HG03432 (cell line): Measurements from ENCODE around the gene SEMA3E.
"Not testable (repeated sequence)": the region's sequence is repeated elsewhere in the genome, so short reads cannot be mapped to it uniquely, and the experiment has no call there.

Experiments
- ATAC-seq: cut with Tn5 transposase; IDR thresholded peaks from one replicate; pipeline ENCODE4 v1.9.1; 2021; ENCODE audit warnings: mild to moderate bottlenecking, moderate library complexity; ENCODE audit not compliant: unreplicated experiment

Gene SEMA3E

GRCh38 chr7:83648464-83649241 is at the start of gene SEMA3E:
Gene SEMA3E (minus strand): TSS chr7:83649139.
- ATAC-seq = no peak

- ATAC-seq = no peak
Measured at GRCh38 chr7:83697804-83698530, 49.0 kb upstream of the SEMA3E start.

DNA sequence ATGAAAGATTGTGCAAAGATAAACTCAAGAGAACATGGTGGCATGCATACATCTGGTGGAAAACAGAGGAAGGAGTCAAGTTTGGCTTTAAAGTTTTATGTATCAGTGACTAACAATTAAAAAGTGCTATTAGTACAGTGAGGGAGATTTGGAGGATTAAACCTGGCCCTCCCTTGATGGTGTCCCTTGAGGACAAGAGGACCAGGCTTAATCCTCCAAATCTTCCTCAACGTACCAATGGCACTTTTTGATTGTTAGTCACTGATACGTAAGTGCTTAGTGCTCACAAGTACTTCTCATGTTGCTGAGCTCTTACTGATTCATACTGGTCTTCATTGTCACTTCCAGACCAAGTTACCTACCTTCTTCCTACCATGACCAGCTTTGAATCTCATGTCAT is 47.2 kb upstream of the SEMA3E start:
- ATAC-seq = no peak

- no peak for ATAC-seq
Measured at GRCh38 chr7:83695128-83695960, 46.4 kb upstream of the SEMA3E start.

GRCh38 chr7:83693256-83693655 is 44.3 kb upstream of the SEMA3E start:
- ATAC-seq = no peak

DNA sequence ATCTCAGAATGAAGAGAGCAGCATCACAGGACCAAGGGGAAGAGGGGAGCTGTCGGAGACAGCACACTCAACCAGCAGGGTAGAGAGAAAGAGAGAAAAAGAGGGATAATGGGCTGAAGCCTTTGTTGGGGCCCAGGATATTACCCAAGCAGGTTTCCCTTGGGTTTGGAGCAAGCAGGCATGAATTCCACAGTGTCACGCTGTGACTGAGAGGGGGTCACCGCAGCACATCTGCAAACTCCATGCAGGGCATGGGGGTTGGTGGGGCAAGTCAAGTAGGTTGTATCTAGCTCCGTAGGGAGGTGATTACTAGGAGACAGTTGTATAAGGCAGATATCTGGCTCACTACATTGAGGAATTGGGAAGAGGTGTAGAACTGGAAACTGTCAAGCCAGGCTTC is 42.2 kb upstream of the SEMA3E start:
- no peak for ATAC-seq

GRCh38 chr7:83689855-83690254 is 40.9 kb upstream of the SEMA3E start:
- ATAC-seq = no peak

DNA sequence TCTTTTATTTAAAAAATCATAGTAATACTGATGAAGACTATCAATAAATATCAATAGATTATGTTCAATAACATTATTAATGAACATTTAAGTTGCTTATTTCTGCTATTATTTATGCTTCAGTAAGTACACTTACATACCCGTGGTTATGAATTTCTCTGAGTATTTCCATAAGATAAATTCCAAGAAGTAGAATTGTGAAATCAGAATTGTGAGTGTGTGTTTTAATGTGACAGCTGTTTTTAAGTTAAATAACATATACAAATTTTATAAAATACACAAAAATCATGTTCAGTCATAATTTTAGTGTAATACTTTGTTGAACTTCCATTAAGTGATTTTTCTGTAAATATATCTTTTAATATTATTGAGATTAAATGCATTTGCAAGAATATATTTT is 37.5 kb upstream of the SEMA3E start:
- ATAC-seq = no peak

DNA sequence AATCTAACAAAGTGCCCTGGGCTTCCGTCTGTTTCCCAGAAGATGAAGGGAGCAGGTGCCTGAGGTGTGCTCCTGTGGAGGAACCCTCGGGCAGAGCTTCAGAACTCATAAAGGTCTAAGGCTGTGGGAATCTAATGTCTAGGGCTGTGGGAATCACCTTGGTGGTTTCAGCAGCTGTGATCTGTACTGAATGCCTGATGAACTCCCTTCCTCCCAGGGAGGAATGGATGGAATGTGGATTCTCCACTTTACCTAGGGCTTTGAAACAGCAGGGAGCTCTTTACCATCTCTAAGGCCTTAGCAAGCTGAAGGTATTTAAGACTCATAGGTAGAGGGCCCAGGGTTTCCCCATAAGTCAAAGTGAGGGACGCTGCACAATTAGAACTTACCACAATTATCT is 36.0 kb upstream of the SEMA3E start:
- ATAC-seq = no peak

- ATAC-seq = no peak
Measured at GRCh38 chr7:83681200-83681778, 32.4 kb upstream of the SEMA3E start.

- peak; percentile 38 for ATAC-seq
Measured at GRCh38 chr7:83677180-83677866, 28.4 kb upstream of the SEMA3E start.

GRCh38 chr7:83673291-83673690 is 24.4 kb upstream of the SEMA3E start:
- ATAC-seq = not testable (repeated sequence)

- ATAC-seq = no peak
Measured at GRCh38 chr7:83672157-83672556, 23.2 kb upstream of the SEMA3E start.

DNA sequence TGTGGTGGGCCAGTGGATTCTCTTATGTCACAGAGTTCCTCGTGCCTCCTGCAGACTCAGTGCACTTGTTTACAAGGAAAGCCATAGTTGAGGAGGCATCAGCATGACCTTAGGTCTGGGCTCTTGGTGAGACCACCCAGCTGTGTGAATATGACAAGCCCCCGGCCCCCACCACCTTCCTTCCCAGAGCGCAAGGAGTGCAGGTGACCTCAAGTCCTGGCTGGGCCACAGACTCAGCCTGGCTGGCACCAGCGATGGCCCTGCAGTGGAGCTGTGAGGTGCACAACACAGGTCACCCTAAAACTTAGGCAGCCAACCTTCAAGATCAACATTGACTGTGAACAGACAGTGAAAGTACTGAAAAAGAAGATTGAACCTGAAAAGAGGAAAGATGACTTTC is 14.2 kb upstream of the SEMA3E start:
- ATAC-seq = no peak

DNA sequence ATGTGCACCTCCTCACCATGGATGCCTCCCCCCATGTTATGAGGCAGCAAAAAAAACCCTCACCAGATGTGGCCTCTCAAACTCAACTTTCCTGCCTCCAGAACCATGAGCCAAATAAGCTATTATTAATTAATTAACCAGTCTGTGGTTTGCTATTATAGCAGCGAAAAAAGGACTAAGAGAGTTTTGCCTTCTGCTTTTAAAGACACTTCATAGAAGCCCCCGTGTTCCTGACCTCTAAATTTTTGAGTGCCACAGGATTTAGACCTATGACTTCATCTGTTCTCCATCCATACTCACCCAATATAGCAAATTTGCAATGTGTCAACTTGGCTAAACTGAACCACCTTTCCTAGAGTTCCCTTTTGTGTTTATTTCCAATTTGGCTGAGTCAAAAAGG is 9.2 kb upstream of the SEMA3E start:
- ATAC-seq = no peak

GRCh38 chr7:83655951-83656556 is 7.1 kb upstream of the SEMA3E start:
- ATAC-seq = peak; percentile 90

DNA sequence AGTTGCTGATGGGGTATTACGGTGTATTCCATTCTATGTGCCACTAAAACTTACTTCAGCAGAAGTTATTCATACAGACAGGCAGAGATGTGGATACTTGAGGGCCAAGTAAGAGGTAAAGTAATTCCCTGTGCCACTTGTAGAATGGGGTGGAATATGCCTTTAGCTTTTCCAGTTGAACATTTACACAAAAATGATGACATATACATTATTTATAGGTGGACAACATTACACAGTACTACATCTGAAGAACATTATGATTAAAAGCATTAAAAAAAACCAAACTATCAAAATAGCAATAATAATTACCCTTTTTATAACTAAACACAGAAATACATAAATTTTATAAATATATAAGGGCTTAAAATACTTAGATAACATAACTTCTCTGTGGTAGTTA is 3.5 kb upstream of the SEMA3E start:
- ATAC-seq = no peak

- no peak for ATAC-seq
Measured at GRCh38 chr7:83649701-83650100, 762 bp upstream of the SEMA3E start.

DNA sequence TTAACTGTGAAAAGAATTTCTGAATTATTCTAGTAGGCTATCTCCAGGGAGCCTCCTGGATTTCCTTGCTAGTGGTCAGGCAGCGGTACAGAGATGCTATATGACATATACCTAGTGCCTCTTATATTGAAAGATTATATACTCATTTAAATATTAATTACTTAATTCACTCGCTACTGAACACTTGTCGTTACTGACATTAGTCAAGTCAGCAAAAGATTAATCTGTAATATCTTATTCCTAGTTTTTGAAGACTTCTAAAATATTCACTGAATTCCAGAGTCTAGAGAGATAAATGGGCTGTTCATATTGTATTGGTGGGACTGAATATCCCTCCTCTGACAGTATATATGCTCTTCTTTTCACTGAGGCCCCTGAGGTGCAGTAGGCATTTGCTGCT is 2.9 kb downstream of the SEMA3E start:
- no peak for ATAC-seq

DNA sequence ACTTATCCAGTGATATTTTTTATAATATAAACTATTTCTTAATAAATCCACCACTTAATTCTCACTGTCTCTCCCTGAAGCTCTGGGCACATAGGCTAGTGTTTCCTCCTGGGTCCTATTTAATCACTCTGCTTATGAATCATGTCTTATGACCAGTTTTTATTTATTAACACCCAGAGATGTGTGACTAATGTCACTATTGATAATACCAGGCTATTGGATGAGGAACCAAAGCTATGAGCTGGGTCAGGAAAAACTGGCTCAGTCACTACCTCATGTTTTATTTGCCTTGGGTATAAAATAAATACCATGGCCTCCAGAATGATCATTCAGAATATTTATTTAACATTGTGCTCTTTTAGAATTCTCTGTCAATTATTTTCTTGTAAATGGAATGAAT is 5.2 kb downstream of the SEMA3E start:
- no peak for ATAC-seq
